Measurements from ENCODE around the gene MED27.

GRCh38 chr9:131833906-131834305, 245.8 kb downstream of the MED27 start:
- TF ChIP-seq CTCF (IDR thresholded peaks at IDR 0.05) (no peak), EP300 (IDR thresholded peaks at IDR 0.05) (no peak), POLR2A (IDR thresholded peaks at IDR 0.05) (no peak)
